ENCODE data around the gene TRIP4. TPM values are rescaled to one million over a fixed set of nuclear protein-coding genes. Genes with fewer than 3 reads are reported as not detected.
"Not testable (repeated sequence)": the region's sequence is repeated elsewhere in the genome, so short reads cannot be mapped to it uniquely, and the experiment has no call there.

The TRIP4 gene
- total RNA-seq, 1 experiment from 2014 or later: 28.5 TPM

GRCh38 chr15:64343841-64344240 lies 43.8 kb upstream of the TRIP4 start:
- CTCF ChIA-PET: no interaction called here

DNA sequence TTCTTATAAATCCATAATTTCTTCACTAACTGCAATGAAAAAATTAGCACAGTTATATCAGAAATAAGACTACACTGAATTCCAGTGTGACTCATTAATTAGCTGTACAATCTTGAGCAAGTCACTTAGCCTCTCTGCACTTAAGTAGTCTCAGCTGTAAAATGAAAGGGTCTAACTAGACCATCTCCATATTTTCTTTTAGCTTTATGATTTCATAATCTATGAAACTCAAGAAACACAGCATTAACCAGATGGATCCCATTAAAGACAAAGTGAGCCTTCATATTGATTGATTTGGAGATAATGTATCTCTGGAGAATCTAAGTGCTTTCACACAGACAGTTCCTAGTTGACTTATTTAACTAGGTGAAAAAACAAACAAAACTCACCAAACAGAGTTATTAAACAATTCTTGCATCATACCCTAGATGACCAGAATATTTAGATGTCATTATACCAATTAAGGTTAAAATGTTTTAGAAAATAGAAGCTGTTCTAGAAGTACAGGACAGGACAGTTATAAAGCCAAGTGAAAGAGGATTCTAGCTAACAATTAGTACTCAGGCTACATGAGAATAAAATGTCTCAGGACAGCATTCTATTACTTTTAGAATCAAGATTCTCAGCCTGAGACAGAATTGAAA lies 42.9 kb upstream of the TRIP4 start:
- Mint-ChIP-seq H3K4me1 (ENCODE audit: low read depth, unreplicated experiment) (peaks cover 18% of the 10 kb centered on the region), H3K27ac (ENCODE audit: unreplicated experiment) (no peak overlapping the region)

More at GRCh38 chr15:64343841-64344240, 43.8 kb upstream of the TRIP4 start:
- intact Hi-C loops (cut with micrococcal nuclease; ENCODE audit: unreplicated experiment): no loop called here
- TF ChIP-seq, protein P1, sequence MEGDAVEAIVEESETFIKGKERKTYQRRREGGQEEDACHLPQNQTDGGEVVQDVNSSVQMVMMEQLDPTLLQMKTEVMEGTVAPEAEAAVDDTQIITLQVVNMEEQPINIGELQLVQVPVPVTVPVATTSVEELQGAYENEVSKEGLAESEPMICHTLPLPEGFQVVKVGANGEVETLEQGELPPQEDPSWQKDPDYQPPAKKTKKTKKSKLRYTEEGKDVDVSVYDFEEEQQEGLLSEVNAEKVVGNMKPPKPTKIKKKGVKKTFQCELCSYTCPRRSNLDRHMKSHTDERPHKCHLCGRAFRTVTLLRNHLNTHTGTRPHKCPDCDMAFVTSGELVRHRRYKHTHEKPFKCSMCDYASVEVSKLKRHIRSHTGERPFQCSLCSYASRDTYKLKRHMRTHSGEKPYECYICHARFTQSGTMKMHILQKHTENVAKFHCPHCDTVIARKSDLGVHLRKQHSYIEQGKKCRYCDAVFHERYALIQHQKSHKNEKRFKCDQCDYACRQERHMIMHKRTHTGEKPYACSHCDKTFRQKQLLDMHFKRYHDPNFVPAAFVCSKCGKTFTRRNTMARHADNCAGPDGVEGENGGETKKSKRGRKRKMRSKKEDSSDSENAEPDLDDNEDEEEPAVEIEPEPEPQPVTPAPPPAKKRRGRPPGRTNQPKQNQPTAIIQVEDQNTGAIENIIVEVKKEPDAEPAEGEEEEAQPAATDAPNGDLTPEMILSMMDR (IDR thresholded peaks at IDR 0.05; ENCODE audit: unreplicated experiment): no peak
- Mint-ChIP-seq H3K27ac (ENCODE audit: unreplicated experiment) (no peak overlapping the region), H3K36me3 (ENCODE audit: insufficient read depth, unreplicated experiment) (peaks cover 4% of the 10 kb centered on the region), H3K4me1 (ENCODE audit: low read depth, unreplicated experiment) (peaks cover 18% of the 10 kb centered on the region), H3K27me3 (ENCODE audit: unreplicated experiment) (no peaks in the 10 kb centered on the region), H3K4me3 (ENCODE audit: low read depth, unreplicated experiment) (no peak overlapping the region), H3K9me3 (ENCODE audit: low read depth, unreplicated experiment) (no peaks in the 10 kb centered on the region)
- no TSS peak for BruUV-seq (replicated peaks)
- DNase-seq: no peak

GRCh38 chr15:64346242-64346641 lies 41.4 kb upstream of the TRIP4 start:
- CTCF ChIA-PET; intact Hi-C loops (cut with micrococcal nuclease; ENCODE audit: unreplicated experiment): not testable (repeated sequence)

More for the DNA sequence above, 42.9 kb upstream of the TRIP4 start:
- intact Hi-C loops (cut with micrococcal nuclease; ENCODE audit: unreplicated experiment): no loop called here
- H3K4me3 Mint-ChIP-seq (ENCODE audit: low read depth, unreplicated experiment): no peak overlapping the region
- no TSS peak for BruUV-seq (replicated peaks)
- H3K27me3 Mint-ChIP-seq (ENCODE audit: unreplicated experiment): no peaks in the 10 kb centered on the region
- no peak for DNase-seq
- no peaks in the 10 kb centered on the region for H3K9me3 Mint-ChIP-seq (ENCODE audit: low read depth, unreplicated experiment)
- H3K36me3 Mint-ChIP-seq (ENCODE audit: insufficient read depth, unreplicated experiment): peaks cover 4% of the 10 kb centered on the region
- TF ChIP-seq, protein P1 (IDR thresholded peaks at IDR 0.05; ENCODE audit: unreplicated experiment): no peak
- CTCF ChIA-PET: no interaction called here

GRCh38 chr15:64348455-64348854 lies 39.2 kb upstream of the TRIP4 start:
- no peak for DNase-seq
- H3K9me3 Mint-ChIP-seq (ENCODE audit: low read depth, unreplicated experiment): no peaks in the 10 kb centered on the region
- H3K27ac Mint-ChIP-seq (ENCODE audit: unreplicated experiment): no peak overlapping the region
- TF ChIP-seq, protein P1 (IDR thresholded peaks at IDR 0.05; ENCODE audit: unreplicated experiment): no peak
- H3K27me3 Mint-ChIP-seq (ENCODE audit: unreplicated experiment): no peaks in the 10 kb centered on the region
- no TSS peak for BruUV-seq (replicated peaks)
- intact Hi-C loops (cut with micrococcal nuclease; ENCODE audit: unreplicated experiment): no loop called here
- peaks cover 4% of the 10 kb centered on the region for H3K36me3 Mint-ChIP-seq (ENCODE audit: insufficient read depth, unreplicated experiment)
- CTCF ChIA-PET: no interaction called here
- peaks cover 18% of the 10 kb centered on the region for H3K4me1 Mint-ChIP-seq (ENCODE audit: low read depth, unreplicated experiment)
- no peak overlapping the region for H3K4me3 Mint-ChIP-seq (ENCODE audit: low read depth, unreplicated experiment)

More at GRCh38 chr15:64346242-64346641, 41.4 kb upstream of the TRIP4 start:
- H3K9me3 Mint-ChIP-seq (ENCODE audit: low read depth, unreplicated experiment); H3K27ac Mint-ChIP-seq (ENCODE audit: unreplicated experiment); DNase-seq; H3K27me3 Mint-ChIP-seq (ENCODE audit: unreplicated experiment); H3K4me3 Mint-ChIP-seq (ENCODE audit: low read depth, unreplicated experiment); BruUV-seq (replicated peaks); H3K36me3 Mint-ChIP-seq (ENCODE audit: insufficient read depth, unreplicated experiment): not testable (repeated sequence)
- H3K4me1 Mint-ChIP-seq (ENCODE audit: low read depth, unreplicated experiment): peaks cover 18% of the 10 kb centered on the region

DNA sequence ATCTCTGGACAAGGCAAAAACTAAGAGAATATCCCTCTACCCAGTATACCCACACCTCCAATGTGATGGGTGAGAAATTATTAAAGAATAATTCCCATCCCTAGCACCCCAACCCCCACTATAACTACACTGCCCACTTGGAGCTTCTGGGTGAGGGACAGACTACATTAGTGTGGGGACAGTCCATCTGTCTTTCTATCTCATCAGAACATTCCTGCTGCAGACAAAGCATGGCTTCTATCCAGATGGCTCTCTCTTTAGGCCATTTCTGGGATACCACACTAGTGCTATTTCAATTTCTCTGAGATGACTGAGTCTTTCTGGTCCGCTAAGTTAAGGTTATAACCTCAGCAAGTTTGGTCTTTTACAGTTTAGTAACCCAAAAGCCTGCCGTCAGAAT lies 38.3 kb upstream of the TRIP4 start:
- H3K36me3 Mint-ChIP-seq (ENCODE audit: insufficient read depth, unreplicated experiment): peaks cover 4% of the 10 kb centered on the region
- H3K27ac Mint-ChIP-seq (ENCODE audit: unreplicated experiment): no peak overlapping the region
- CTCF ChIA-PET: no interaction called here
- BruUV-seq (replicated peaks): no TSS peak
- H3K27me3 Mint-ChIP-seq (ENCODE audit: unreplicated experiment): no peaks in the 10 kb centered on the region
- peaks cover 16% of the 10 kb centered on the region for H3K4me1 Mint-ChIP-seq (ENCODE audit: low read depth, unreplicated experiment)
- no peak overlapping the region for H3K4me3 Mint-ChIP-seq (ENCODE audit: low read depth, unreplicated experiment)
- TF ChIP-seq, protein P1 (IDR thresholded peaks at IDR 0.05; ENCODE audit: unreplicated experiment): no peak
- intact Hi-C loops (cut with micrococcal nuclease; ENCODE audit: unreplicated experiment): no loop called here
- H3K9me3 Mint-ChIP-seq (ENCODE audit: low read depth, unreplicated experiment): no peaks in the 10 kb centered on the region
- DNase-seq: no peak
